K562 (cell line): ENCODE measurements around the gene FAM174C. TPM values are rescaled to one million over a fixed set of nuclear protein-coding genes. Genes with fewer than 3 reads are reported as not detected.

Experiments
- C11orf30 ChIP-seq: fragments of 450-650 bp; IDR thresholded peaks from 2 replicates; pipeline ENCODE4 v1.6.1; 2016; ENCODE audit warnings: low read depth, mild to moderate bottlenecking
- CBFB ChIP-seq: sonication (generic); formaldehyde crosslinking; IDR thresholded peaks from 2 replicates; pipeline ENCODE4 v1.4.0; 2020; ENCODE audit warnings: mild to moderate bottlenecking, missing genetic modification reagents
- FIP1L1 ChIP-seq: fragments of 200-400 bp; formaldehyde crosslinking; IDR thresholded peaks from 2 replicates; pipeline ENCODE4 v1.6.1; 2018; ENCODE audit warnings: mild to moderate bottlenecking, low read depth, low read length; ENCODE audit not compliant: poor library complexity, severe bottlenecking
- GABPB1 ChIP-seq: sonication (generic); formaldehyde crosslinking; IDR thresholded peaks from 2 replicates; pipeline ENCODE4 v1.8.0; 2022; ENCODE audit warnings: mild to moderate bottlenecking, missing genetic modification reagents
- HDAC1 ChIP-seq, 2 experiments: fragments of 450-650 bp; IDR thresholded peaks; 2 replicates each; pipeline ENCODE4 v1.6.1; 2016 to 2017; ENCODE audit warnings: inconsistent platforms in 1 of 2, mild to moderate bottlenecking in 1 of 2, moderate library complexity in 1 of 2
- KAT2B ChIP-seq: IDR thresholded peaks from one replicate; pipeline ENCODE4 v1.6.1; 2012; ENCODE audit warnings: low read depth, mild to moderate bottlenecking, control low read depth, inconsistent platforms, low read length, moderate library complexity
- KLF6 ChIP-seq: fragments of 250-450 bp; sonication (Bioruptor Pico); IDR thresholded peaks from 2 replicates; pipeline ENCODE4 v1.4.0; 2020; ENCODE audit warnings: mild to moderate bottlenecking, moderate library complexity, borderline replicate concordance
- LCOR ChIP-seq: sonication (generic); formaldehyde crosslinking; IDR thresholded peaks from 2 replicates; pipeline ENCODE4 v1.8.0; 2022; ENCODE audit warnings: mild to moderate bottlenecking, missing genetic modification reagents
- NFE2L1 ChIP-seq: fragments of 450-650 bp; IDR thresholded peaks from 2 replicates; pipeline ENCODE4 v1.6.1; 2016; ENCODE audit warnings: missing genetic modification characterization, low read depth, mild to moderate bottlenecking, missing compliant biosample characterization, moderate library complexity, borderline replicate concordance
- RCOR1 ChIP-seq, 2 experiments: IDR thresholded peaks; 2 replicates each; pipeline ENCODE4 v1.6.1; 2012; ENCODE audit warnings: low read depth in 2 of 2, low read length in 2 of 2, borderline replicate concordance in 1 of 2, improper control_type of control experiment in 1 of 2
- TEAD4 ChIP-seq, 2 experiments: sonication (generic) in 1 of 2; formaldehyde crosslinking in 1 of 2; IDR thresholded peaks; 2 replicates each; pipeline versions ENCODE4 v1.6.1 to v1.8.0; 2012 to 2022; ENCODE audit warnings: borderline replicate concordance in 1 of 2, inconsistent platforms in 1 of 2, low read length in 1 of 2, mild to moderate bottlenecking in 1 of 2, missing genetic modification reagents in 1 of 2
- polyA plus RNA-seq, 8 experiments: library from polyadenylated mRNA; depleted of rRNA in 4 of 8; stranded (reverse) in 5 of 8; unstranded in 3 of 8; fragments of >200 nt; fragmentation: Nextera tagmentation in 2 of 8; fragmentation: Illumina TruSeq in 1 of 8; extraction: Ambion mirVana in 2 of 8; extraction: Trizol in 1 of 8; gene quantifications; 2 replicates each; pipeline versions ENCODE4 v1.2.1 to v1.2.3, GENCODE V29; 2011 to 2014; ENCODE audit warnings: inconsistent platforms in 1 of 8, missing spikeins in 1 of 8
- total RNA-seq, 7 experiments: library from RNA; depleted of rRNA in 6 of 7; stranded (reverse); fragments of >200 nt in 6 of 7; fragmentation: Illumina TruSeq in 2 of 7; extraction: Trizol in 2 of 7; gene quantifications; 2 replicates each; pipeline versions ENCODE4 v1.2.1 to v1.2.3, GENCODE V29; 2011 to 2021; ENCODE audit warnings: low replicate concordance in 1 of 7
- TF ChIP-seq, protein P1 (sequence below): fragments of 250-450 bp; sonication (Bioruptor Pico); IDR thresholded peaks from 2 replicates; pipeline ENCODE4 v1.4.0; 2020; ENCODE audit warnings: mild to moderate bottlenecking, moderate library complexity
- TF ChIP-seq, protein P2 (sequence below): fragments of 450-650 bp; formaldehyde crosslinking; IDR thresholded peaks from 2 replicates; pipeline ENCODE4 v1.4.0; 2022; ENCODE audit warnings: mild to moderate bottlenecking, moderate library complexity
- TF ChIP-seq, protein P3 (sequence below): sonication (generic); formaldehyde crosslinking; IDR thresholded peaks from 2 replicates; pipeline ENCODE4 v1.9.0; 2022; ENCODE audit warnings: mild to moderate bottlenecking, missing genetic modification reagents

Gene FAM174C
- total and polyA plus RNA-seq, 9 of the 15 experiments (the other 6 are each of a cell fraction or from before 2014, with no cell fraction given): 0.66 to 89.6 (median 20.3) TPM

GRCh38 chr19:1275976-1276627 is 772 bp downstream of the FAM174C start (continued):
- TF ChIP-seq, protein P1, sequence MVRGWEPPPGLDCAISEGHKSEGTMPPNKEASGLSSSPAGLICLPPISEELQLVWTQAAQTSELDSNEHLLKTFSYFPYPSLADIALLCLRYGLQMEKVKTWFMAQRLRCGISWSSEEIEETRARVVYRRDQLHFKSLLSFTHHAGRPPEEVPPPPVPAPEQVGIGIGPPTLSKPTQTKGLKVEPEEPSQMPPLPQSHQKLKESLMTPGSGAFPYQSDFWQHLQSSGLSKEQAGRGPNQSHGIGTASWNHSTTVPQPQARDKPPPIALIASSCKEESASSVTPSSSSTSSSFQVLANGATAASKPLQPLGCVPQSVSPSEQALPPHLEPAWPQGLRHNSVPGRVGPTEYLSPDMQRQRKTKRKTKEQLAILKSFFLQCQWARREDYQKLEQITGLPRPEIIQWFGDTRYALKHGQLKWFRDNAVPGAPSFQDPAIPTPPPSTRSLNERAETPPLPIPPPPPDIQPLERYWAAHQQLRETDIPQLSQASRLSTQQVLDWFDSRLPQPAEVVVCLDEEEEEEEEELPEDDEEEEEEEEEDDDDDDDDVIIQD: peak; percentile 40; the same call in 1 of the 2 replicates
- TF ChIP-seq, protein P2, sequence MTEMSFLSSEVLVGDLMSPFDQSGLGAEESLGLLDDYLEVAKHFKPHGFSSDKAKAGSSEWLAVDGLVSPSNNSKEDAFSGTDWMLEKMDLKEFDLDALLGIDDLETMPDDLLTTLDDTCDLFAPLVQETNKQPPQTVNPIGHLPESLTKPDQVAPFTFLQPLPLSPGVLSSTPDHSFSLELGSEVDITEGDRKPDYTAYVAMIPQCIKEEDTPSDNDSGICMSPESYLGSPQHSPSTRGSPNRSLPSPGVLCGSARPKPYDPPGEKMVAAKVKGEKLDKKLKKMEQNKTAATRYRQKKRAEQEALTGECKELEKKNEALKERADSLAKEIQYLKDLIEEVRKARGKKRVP: no peak
- TF ChIP-seq CBFB (CRISPR knock-in tag) (peak; percentile 28; the same call in 1 of the 2 replicates), TEAD4 (IDR thresholded peaks at IDR 0.05; ENCODE audit: low read length) (peak; percentile 85), TEAD4 (CRISPR knock-in tag; IDR thresholded peaks at IDR 0.05; ENCODE audit: borderline replicate concordance) (no peak), NFE2L1 (tag) (no peak), KLF6 (CRISPR knock-in tag) (0 out of 2 replicates have a peak, but pooled peaks have one; percentile 66), KAT2B (no peak), RCOR1 (IDR thresholded peaks at IDR 0.05; ENCODE audit: borderline replicate concordance in 1 of 2, low read depth in 2 of 2, low read length in 2 of 2) (no peak), LCOR (CRISPR knock-in tag) (0 out of 2 replicates have a peak, but pooled peaks have one; percentile 61), FIP1L1 (no peak), GABPB1 (CRISPR knock-in tag) (peak; percentile 57; the same call in 1 of the 2 replicates), C11orf30 (no peak), HDAC1 (IDR thresholded peaks at IDR 0.05) (peak in 1 of 2 experiments; percentile 87; a peak in 1 of 4 replicates)
- TF ChIP-seq, protein P3, sequence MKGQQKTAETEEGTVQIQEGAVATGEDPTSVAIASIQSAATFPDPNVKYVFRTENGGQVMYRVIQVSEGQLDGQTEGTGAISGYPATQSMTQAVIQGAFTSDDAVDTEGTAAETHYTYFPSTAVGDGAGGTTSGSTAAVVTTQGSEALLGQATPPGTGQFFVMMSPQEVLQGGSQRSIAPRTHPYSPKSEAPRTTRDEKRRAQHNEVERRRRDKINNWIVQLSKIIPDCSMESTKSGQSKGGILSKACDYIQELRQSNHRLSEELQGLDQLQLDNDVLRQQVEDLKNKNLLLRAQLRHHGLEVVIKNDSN (CRISPR knock-in tag): no peak; the same call in none of the 2 replicates
